ENCODE results near the gene FIGN. TPM values are rescaled to one million over a fixed set of nuclear protein-coding genes. Genes with fewer than 3 reads are reported as not detected.
A peak's percentile ranks its signal among the peaks of the same experiment; 100 is the strongest.

Gene FIGN, protein sequence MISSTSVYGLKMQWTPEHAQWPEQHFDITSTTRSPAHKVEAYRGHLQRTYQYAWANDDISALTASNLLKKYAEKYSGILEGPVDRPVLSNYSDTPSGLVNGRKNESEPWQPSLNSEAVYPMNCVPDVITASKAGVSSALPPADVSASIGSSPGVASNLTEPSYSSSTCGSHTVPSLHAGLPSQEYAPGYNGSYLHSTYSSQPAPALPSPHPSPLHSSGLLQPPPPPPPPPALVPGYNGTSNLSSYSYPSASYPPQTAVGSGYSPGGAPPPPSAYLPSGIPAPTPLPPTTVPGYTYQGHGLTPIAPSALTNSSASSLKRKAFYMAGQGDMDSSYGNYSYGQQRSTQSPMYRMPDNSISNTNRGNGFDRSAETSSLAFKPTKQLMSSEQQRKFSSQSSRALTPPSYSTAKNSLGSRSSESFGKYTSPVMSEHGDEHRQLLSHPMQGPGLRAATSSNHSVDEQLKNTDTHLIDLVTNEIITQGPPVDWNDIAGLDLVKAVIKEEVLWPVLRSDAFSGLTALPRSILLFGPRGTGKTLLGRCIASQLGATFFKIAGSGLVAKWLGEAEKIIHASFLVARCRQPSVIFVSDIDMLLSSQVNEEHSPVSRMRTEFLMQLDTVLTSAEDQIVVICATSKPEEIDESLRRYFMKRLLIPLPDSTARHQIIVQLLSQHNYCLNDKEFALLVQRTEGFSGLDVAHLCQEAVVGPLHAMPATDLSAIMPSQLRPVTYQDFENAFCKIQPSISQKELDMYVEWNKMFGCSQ
- total RNA-seq (under 1 TPM in 2 of 5 donors, not detected in 3; 0.03 to 0.16 TPM), total RNA-seq (0 to 0.20 (median 0) reads per million in 29 experiments)
- total RNA-seq (2013) = not detected

DNA sequence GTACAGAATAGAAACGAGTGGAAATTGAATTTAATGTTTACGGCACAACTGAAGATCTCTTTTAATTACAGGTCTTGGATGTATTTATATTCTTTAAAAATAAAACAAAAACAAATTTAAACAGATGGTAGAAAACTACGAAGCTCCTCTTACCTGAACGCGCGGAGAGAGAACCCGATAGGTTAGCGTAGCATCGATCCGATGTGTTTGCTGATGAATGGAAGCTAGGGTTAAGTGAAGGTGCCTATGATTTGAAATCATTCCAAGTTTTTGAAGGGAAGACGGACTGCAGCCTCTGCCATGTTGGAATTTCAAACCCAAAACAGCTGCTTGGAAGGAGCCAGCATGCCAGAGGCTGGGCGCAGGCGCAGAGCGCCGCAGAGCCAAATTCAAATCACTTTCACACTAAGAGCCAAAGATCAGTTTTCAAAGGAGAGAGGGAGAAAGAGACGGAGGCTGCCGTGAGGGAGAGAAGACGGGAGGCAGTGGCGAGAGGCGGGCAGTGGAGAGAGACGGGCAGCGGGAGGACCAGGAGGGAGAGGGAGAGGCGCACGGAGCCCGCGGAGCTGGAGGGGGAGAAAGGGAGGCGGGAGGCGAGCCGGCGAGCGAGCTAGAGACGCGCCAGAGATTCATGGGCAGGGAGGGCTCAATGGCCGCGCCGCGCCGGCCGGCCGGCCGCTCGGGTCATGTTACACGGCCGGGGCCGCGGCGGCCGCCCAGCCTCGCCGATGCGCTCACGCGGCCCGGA lies at the start of gene FIGN:
Gene FIGN, minus strand, starts transcription at position 324 of the 748 bp plus-strand sequence. CDS start 1,081 bp downstream, outside the sequence.
- Mint-ChIP-seq H3K27ac (peak within 1 kb of the TSS in 1 of 2 donors; percentile 44), H3K9me3 (peaks cover 0 to 5% (median 4%) of the 10 kb centered on the region in 3 donors), H3K4me3 (peak within 1 kb of the TSS in 1 of 3 donors; percentile 10), H3K27me3 (peaks cover 15 to 28% of the 10 kb centered on the region in 2 donors), H3K36me3 (no peaks in the 10 kb centered on the region), H3K4me1 (peaks cover 3 to 9% (median 3%) of the 10 kb centered on the region in 3 donors)
- Histone ChIP-seq H3K36me3 (ENCODE audit: control insufficient read depth in 2 of 2, extremely low read depth in 1 of 2, insufficient read depth in 1 of 2, low read length in 1 of 2) (no peaks in the 10 kb centered on the region), H3K4me1 (ENCODE audit: control insufficient read depth in 1 of 2, extremely low read depth in 1 of 2, insufficient read depth in 2 of 2, low read length in 2 of 2) (no peaks in the 10 kb centered on the region), H3K4me3 (ENCODE audit: control insufficient read depth in 1 of 2, extremely low read depth in 1 of 2, low read length in 1 of 2) (no peak within 1 kb of the TSS), H3K27ac (ENCODE audit: low read length) (no peak within 1 kb of the TSS), H3K9me3 (no peaks in the 10 kb centered on the region), H3K27me3 (replicated peaks in 1 of 2; ENCODE audit: control insufficient read depth in 2 of 2, extremely low read depth in 1 of 2, insufficient read depth in 2 of 2, low read length in 1 of 2) (peaks cover 10 to 19% of the 10 kb centered on the region in 2 experiments)
- DNase-seq (no peak), ATAC-seq (replicated peaks in 1 of 4) (no peak)
- ChIA-PET CTCF (interaction anchor here in 1 of 2 donors (0.7 kb wide), 1 partner anchor 1068 kb away, joined by 3 read pairs; no protein-coding TSS in a partner anchor), POLR2A (no interaction called here)
- WGBS (ENCODE audit: insufficient coverage) = 11% methylated on average over 23 of the region's 54 CpGs

DNA sequence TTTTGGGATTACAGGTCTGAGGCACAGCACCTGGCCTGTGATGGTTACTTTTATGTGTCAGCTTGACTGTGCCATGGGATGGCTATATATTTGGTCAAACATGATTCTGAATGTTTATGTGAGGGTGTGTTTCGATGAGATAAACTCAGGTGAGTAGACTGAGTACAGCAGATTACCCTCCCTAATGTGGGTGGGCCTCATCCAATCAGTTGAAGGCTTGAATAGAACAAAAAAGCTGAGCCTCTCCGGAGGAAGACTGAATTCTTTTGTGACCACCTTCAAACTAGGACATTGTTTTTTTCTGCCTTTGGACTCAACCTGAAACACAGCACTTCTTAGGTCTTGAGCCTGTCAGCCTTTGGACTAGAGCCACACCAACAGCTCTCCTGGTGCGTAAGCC lies 49.4 kb upstream of the FIGN start:
- CTCF ChIA-PET = no interaction called here
- 93% methylated on average over 2 of the region's 3 CpGs for WGBS (ENCODE audit: insufficient coverage)

DNA sequence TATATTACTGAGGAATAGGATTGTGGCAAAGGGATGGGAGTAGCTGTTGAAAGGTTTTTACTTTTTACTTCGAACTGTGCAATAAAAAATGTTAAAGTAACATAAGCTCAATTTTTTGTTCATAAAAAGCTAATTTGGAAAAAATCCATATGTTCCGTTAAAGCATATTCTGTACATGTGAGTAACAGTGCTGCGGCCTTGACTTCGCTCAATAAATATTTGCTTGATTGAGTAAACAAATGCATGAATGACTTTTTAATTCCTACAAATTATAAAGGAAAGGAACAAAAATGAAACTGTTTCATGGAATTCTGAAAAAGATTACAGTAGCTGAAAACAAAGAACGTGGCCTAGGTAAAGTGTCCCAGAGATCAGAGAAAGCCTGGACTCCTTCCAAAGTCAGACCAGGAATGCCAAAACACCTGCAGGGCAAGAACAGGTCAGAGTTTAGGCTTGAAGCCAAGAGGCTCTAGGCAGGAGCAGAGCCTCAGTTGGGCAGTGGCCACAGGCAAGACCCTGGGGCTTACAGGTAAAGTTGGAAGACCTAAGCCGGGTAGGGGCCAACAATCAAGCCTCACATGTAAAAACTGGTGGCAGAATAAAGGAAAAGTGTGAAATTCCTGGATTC lies 44.3 kb upstream of the FIGN start:
- Histone ChIP-seq H3K4me3 (ENCODE audit: control insufficient read depth in 1 of 2, extremely low read depth in 1 of 2, low read length in 1 of 2) (no peak overlapping the region), H3K27ac (ENCODE audit: low read length) (no peak overlapping the region), H3K9me3 (no peaks in the 10 kb centered on the region), H3K27me3 (replicated peaks in 1 of 2; ENCODE audit: control insufficient read depth in 2 of 2, extremely low read depth in 1 of 2, insufficient read depth in 2 of 2, low read length in 1 of 2) (no peaks in the 10 kb centered on the region), H3K36me3 (ENCODE audit: control insufficient read depth in 2 of 2, extremely low read depth in 1 of 2, insufficient read depth in 1 of 2, low read length in 1 of 2) (no peaks in the 10 kb centered on the region), H3K4me1 (ENCODE audit: control insufficient read depth in 1 of 2, extremely low read depth in 1 of 2, insufficient read depth in 2 of 2, low read length in 2 of 2) (no peaks in the 10 kb centered on the region)
- Mint-ChIP-seq H3K27me3 (no peaks in the 10 kb centered on the region), H3K36me3 (no peaks in the 10 kb centered on the region), H3K27ac (no peak overlapping the region), H3K4me3 (no peak overlapping the region), H3K4me1 (no peaks in the 10 kb centered on the region), H3K9me3 (peaks cover 3 to 11% (median 3%) of the 10 kb centered on the region in 3 donors)
- ChIA-PET CTCF (no interaction called here), POLR2A (no interaction called here)
- 59% methylated on average over 2 of the region's 6 CpGs for whole genome bisulfite sequencing (ENCODE audit: insufficient coverage)
- ATAC-seq (replicated peaks in 1 of 4) = no peak
- DNase-seq = no peak

More for the DNA sequence above, 49.4 kb upstream of the FIGN start:
- no peaks in the 10 kb centered on the region for H3K36me3 Mint-ChIP-seq
- Histone ChIP-seq H3K27ac (ENCODE audit: low read length) (no peak overlapping the region), H3K4me3 (ENCODE audit: control insufficient read depth in 1 of 2, extremely low read depth in 1 of 2, low read length in 1 of 2) (no peak overlapping the region), H3K27me3 (replicated peaks in 1 of 2; ENCODE audit: control insufficient read depth in 2 of 2, extremely low read depth in 1 of 2, insufficient read depth in 2 of 2, low read length in 1 of 2) (no peaks in the 10 kb centered on the region), H3K36me3 (ENCODE audit: control insufficient read depth in 2 of 2, extremely low read depth in 1 of 2, insufficient read depth in 1 of 2, low read length in 1 of 2) (no peaks in the 10 kb centered on the region), H3K9me3 (no peaks in the 10 kb centered on the region), H3K4me1 (ENCODE audit: control insufficient read depth in 1 of 2, extremely low read depth in 1 of 2, insufficient read depth in 2 of 2, low read length in 2 of 2) (no peaks in the 10 kb centered on the region)
- H3K27me3 Mint-ChIP-seq = no peaks in the 10 kb centered on the region
- H3K4me3 Mint-ChIP-seq = no peak overlapping the region
- H3K4me1 Mint-ChIP-seq = no peaks in the 10 kb centered on the region
- ATAC-seq (replicated peaks in 1 of 4) (no peak), DNase-seq (no peak)
- peaks cover 0 to 14% (median 7%) of the 10 kb centered on the region in 3 donors for H3K9me3 Mint-ChIP-seq
- no peak overlapping the region for H3K27ac Mint-ChIP-seq
- POLR2A ChIA-PET = no interaction called here

DNA sequence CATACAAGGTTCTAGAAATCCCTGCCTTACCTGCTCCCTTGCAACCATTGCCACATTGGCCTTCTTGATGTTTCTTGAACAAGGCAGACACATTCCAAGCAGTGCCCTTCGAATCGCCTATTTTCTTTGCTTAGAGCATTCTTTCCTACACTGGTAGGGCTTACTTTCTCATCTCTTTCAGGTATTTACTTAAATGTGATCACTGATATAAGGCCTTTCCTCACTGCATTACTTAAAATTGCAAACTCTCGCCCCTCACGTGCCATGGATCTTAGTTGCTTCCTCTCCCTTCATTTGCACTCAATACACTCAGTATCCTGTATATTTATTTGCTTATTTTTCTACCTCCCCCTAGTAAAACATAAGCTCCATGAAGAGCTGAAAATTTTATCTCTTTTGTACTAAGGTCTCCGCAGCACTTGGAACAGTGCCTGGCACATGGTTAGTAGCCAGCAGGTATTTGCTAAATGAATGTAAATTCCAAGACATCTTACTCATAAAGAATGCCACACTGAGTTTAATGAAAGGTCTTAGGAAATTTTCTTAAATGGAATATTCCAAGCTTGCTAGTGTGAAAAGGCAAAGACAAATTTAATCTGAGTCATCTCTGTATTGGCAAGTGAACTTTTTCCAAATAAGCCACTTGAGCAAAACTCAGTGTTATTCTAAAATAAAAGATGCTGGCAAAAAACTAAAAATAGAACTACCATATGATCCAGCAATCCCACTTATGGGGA lies 42.4 kb upstream of the FIGN start:
- Histone ChIP-seq H3K4me3 (ENCODE audit: control insufficient read depth in 1 of 2, extremely low read depth in 1 of 2, low read length in 1 of 2) (no peak overlapping the region), H3K36me3 (ENCODE audit: control insufficient read depth in 2 of 2, extremely low read depth in 1 of 2, insufficient read depth in 1 of 2, low read length in 1 of 2) (no peaks in the 10 kb centered on the region), H3K9me3 (no peaks in the 10 kb centered on the region), H3K4me1 (ENCODE audit: control insufficient read depth in 1 of 2, extremely low read depth in 1 of 2, insufficient read depth in 2 of 2, low read length in 2 of 2) (no peaks in the 10 kb centered on the region), H3K27ac (ENCODE audit: low read length) (no peak overlapping the region), H3K27me3 (replicated peaks in 1 of 2; ENCODE audit: control insufficient read depth in 2 of 2, extremely low read depth in 1 of 2, insufficient read depth in 2 of 2, low read length in 1 of 2) (no peaks in the 10 kb centered on the region)
- ChIA-PET CTCF (no interaction called here), POLR2A (no interaction called here)
- DNase-seq (no peak), ATAC-seq (replicated peaks in 1 of 4) (no peak)
- no peaks in the 10 kb centered on the region for H3K27me3 Mint-ChIP-seq
- H3K36me3 Mint-ChIP-seq = no peaks in the 10 kb centered on the region
- 100% methylated on average over 2 of the region's 5 CpGs for WGBS (ENCODE audit: insufficient coverage)
- H3K9me3 Mint-ChIP-seq = peaks cover 3 to 11% (median 7%) of the 10 kb centered on the region in 3 donors
- no peak overlapping the region for H3K27ac Mint-ChIP-seq
- H3K4me1 Mint-ChIP-seq = no peaks in the 10 kb centered on the region
- H3K4me3 Mint-ChIP-seq = no peak overlapping the region

DNA sequence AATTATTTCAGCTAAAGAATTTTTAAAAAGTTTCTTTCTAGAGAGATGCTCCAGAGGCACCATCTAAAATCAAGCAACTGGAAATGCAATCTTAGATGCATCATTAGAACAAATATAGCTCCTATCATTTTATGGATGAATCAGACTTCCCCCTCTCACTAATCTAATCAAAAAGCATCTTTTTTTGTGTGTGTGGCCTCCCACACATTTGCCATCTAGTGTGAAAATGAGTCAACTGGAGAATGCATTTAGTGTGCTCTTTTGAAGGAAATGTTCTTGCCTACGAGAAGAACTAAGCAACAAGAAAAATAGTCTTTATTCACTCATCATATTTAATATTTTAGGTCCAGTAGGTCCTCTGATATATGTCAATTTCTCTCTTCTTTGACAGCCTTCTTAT lies 39.5 kb upstream of the FIGN start:
- POLR2A ChIA-PET = no interaction called here
- H3K4me1 Mint-ChIP-seq = no peaks in the 10 kb centered on the region
- no peaks in the 10 kb centered on the region for H3K4me1 ChIP-seq (ENCODE audit: control insufficient read depth in 1 of 2, extremely low read depth in 1 of 2, insufficient read depth in 2 of 2, low read length in 2 of 2)

More for the DNA sequence above, 39.5 kb upstream of the FIGN start:
- H3K4me3 Mint-ChIP-seq = no peak overlapping the region
- Histone ChIP-seq H3K9me3 (no peaks in the 10 kb centered on the region), H3K4me3 (ENCODE audit: control insufficient read depth in 1 of 2, extremely low read depth in 1 of 2, low read length in 1 of 2) (no peak overlapping the region), H3K27ac (ENCODE audit: low read length) (no peak overlapping the region), H3K36me3 (ENCODE audit: control insufficient read depth in 2 of 2, extremely low read depth in 1 of 2, insufficient read depth in 1 of 2, low read length in 1 of 2) (no peaks in the 10 kb centered on the region), H3K27me3 (replicated peaks in 1 of 2; ENCODE audit: control insufficient read depth in 2 of 2, extremely low read depth in 1 of 2, insufficient read depth in 2 of 2, low read length in 1 of 2) (no peaks in the 10 kb centered on the region)
- no peaks in the 10 kb centered on the region for H3K36me3 Mint-ChIP-seq
- H3K9me3 Mint-ChIP-seq = peaks cover 8 to 13% (median 12%) of the 10 kb centered on the region in 3 donors
- CTCF ChIA-PET = no interaction called here
- WGBS (ENCODE audit: insufficient coverage) = no CpG with 5 or more reads among the region's 1 CpG
- no peak overlapping the region for H3K27ac Mint-ChIP-seq
- no peak for ATAC-seq (replicated peaks in 1 of 4)
- DNase-seq = no peak
- H3K27me3 Mint-ChIP-seq = no peaks in the 10 kb centered on the region
